Endothelial cell of umbilical vein (primary cell): ENCODE data around the gene GMPPA. TPM values are rescaled to one million over a fixed set of nuclear protein-coding genes. Genes with fewer than 3 reads are reported as not detected.

Experiments used
- BruUV-seq: library from RNA; stranded (reverse); fragments of 400-500 nt; replicated peaks from 2 replicates; lab custom pipeline; 2021; lab: Mats Ljungman, UMichigan
- CTCF ChIA-PET: fragments of 300-600, 350-600 bp; sonication (Branson Sonifier 250); formaldehyde crosslinking; loops from one replicate; lab custom pipeline; 2021; ENCODE audit warnings: antibody characterized with exemption, inconsistent platforms; lab: Charles Lee
- POLR2A ChIA-PET: fragments of 300-600, 350-600 bp; sonication (Branson Sonifier 250); formaldehyde crosslinking; loops from one replicate; lab custom pipeline; 2021; ENCODE audit warnings: antibody characterized with exemption, inconsistent platforms; lab: Charles Lee
- DNase-seq: peaks from one replicate; pipeline ENCODE4 v3.0.0-alpha.2; 2011; ENCODE audit warnings: low read depth, low spot score
- FAIRE-seq: peaks from 2 replicates; lab custom pipeline; 2011; peaks lifted over from hg19 to GRCh38; lab: Jason Lieb, UNC
- H2AFZ ChIP-seq: 2 replicates; pipeline ENCODE4 v1.6.0; 2012; ENCODE audit warnings: low read depth, low read length, control low read depth, inconsistent platforms
- H3K27ac ChIP-seq: 2 replicates; pipeline ENCODE4 v1.5.1; 2011; ENCODE audit warnings: low read depth, mild to moderate bottlenecking, control low read depth, low read length, moderate library complexity; ENCODE audit not compliant: insufficient read depth
- H3K27me3 ChIP-seq, 2 experiments: 2 replicates each; pipeline versions ENCODE4 v1.6.0 to v1.6.1; 2011; ENCODE audit warnings: low read length in 2 of 2, mixed read lengths in 1 of 2; ENCODE audit not compliant: control insufficient read depth in 2 of 2, insufficient read depth in 2 of 2
- H3K36me3 ChIP-seq, 2 experiments: 2 replicates in 1 of 2; 3 replicates in 1 of 2; pipeline ENCODE4 v1.5.1; 2011; ENCODE audit warnings: low read length in 2 of 2, mild to moderate bottlenecking in 1 of 2, moderate library complexity in 1 of 2; ENCODE audit not compliant: control insufficient read depth in 2 of 2, insufficient read depth in 2 of 2; ENCODE audit errors: extremely low read depth in 1 of 2
- H3K4me1 ChIP-seq: 3 replicates; pipeline ENCODE4 v1.5.1; 2011; ENCODE audit warnings: mild to moderate bottlenecking, low read length; ENCODE audit not compliant: control insufficient read depth, insufficient read depth; ENCODE audit errors: extremely low read depth
- H3K4me2 ChIP-seq: 2 replicates; pipeline ENCODE4 v1.6.1; 2011; ENCODE audit warnings: low read length, control low read depth, mixed read lengths; ENCODE audit not compliant: insufficient read depth
- H3K4me3 ChIP-seq, 3 experiments: fragments of 200-600 bp in 1 of 3; sonication (generic), shearing (Covaris generic) in 1 of 3; replicated peaks in 1 of 3; 2 replicates each; pipeline ENCODE4 v1.5.1; 2011 to 2016; ENCODE audit warnings: control low read depth in 3 of 3, low read length in 3 of 3, mild to moderate bottlenecking in 2 of 3, inconsistent platforms in 1 of 3, low read depth in 1 of 3, moderate library complexity in 1 of 3; ENCODE audit not compliant: insufficient read depth in 1 of 3
- H3K79me2 ChIP-seq: 2 replicates; pipeline ENCODE4 v1.6.0; 2012; ENCODE audit warnings: low read length, inconsistent platforms; ENCODE audit not compliant: control insufficient read depth, insufficient read depth
- H3K9ac ChIP-seq: replicated peaks from 2 replicates; pipeline ENCODE3; 2011; ENCODE audit warnings: low read length, control low read depth; ENCODE audit not compliant: insufficient read depth; ENCODE audit errors: extremely low read depth
- H3K9me1 ChIP-seq: replicated peaks from 3 replicates; pipeline ENCODE4 v1.6.0; 2011; ENCODE audit warnings: mild to moderate bottlenecking, low read length; ENCODE audit not compliant: control insufficient read depth, insufficient read depth; ENCODE audit errors: extremely low read depth
- H3K9me3 ChIP-seq: replicated peaks from 2 replicates; pipeline ENCODE4 v1.5.1; 2012; ENCODE audit warnings: low read length, inconsistent platforms; ENCODE audit not compliant: control insufficient read depth, insufficient read depth
- H4K20me1 ChIP-seq: replicated peaks from 2 replicates; pipeline ENCODE3; 2011; ENCODE audit warnings: mild to moderate bottlenecking, low read length; ENCODE audit not compliant: control insufficient read depth, insufficient read depth; ENCODE audit errors: extremely low read depth
- EZH2 ChIP-seq: IDR thresholded peaks from 2 replicates; pipeline ENCODE4 v1.6.1; 2012; ENCODE audit warnings: borderline replicate concordance, low read depth, mild to moderate bottlenecking, moderate library complexity, low read length, inconsistent platforms; ENCODE audit not compliant: severe bottlenecking
- FOS ChIP-seq: IDR thresholded peaks from 2 replicates; pipeline ENCODE4 v1.6.1; 2011; ENCODE audit warnings: mild to moderate bottlenecking, low read length, moderate library complexity, borderline replicate concordance; ENCODE audit not compliant: insufficient read depth
- GATA2 ChIP-seq: IDR thresholded peaks from 2 replicates; pipeline ENCODE4 v1.7.0; 2011; ENCODE audit warnings: low read depth, mild to moderate bottlenecking, moderate library complexity, mixed read lengths, low read length; ENCODE audit not compliant: insufficient read length, insufficient read depth
- JUN ChIP-seq: IDR thresholded peaks from 2 replicates; pipeline ENCODE4 v1.6.1; 2011; ENCODE audit warnings: borderline replicate concordance, low read depth; ENCODE audit not compliant: insufficient read length, insufficient read depth
- MAX ChIP-seq: IDR thresholded peaks from 2 replicates; pipeline ENCODE4 v1.6.1; 2011; ENCODE audit not compliant: insufficient read depth, insufficient read length
- MYC ChIP-seq: IDR thresholded peaks from one replicate; pipeline ENCODE4 v1.6.1; 2011; ENCODE audit warnings: mild to moderate bottlenecking, low read depth, low read length
- POLR2A ChIP-seq: IDR thresholded peaks from 2 replicates; pipeline ENCODE4 v1.6.1; 2012; ENCODE audit warnings: low read depth, mild to moderate bottlenecking, control low read depth, low read length
- POLR2AphosphoS5 ChIP-seq: IDR thresholded peaks from 2 replicates; pipeline ENCODE4 v1.6.1; 2012; ENCODE audit warnings: low read depth, mild to moderate bottlenecking, control low read depth, low read length, moderate library complexity; ENCODE audit not compliant: insufficient read depth
- dilution Hi-C: fragments of 300-500 bp; cut with MboI; formaldehyde crosslinking; loops from one replicate; pipeline ENCODE4 v1.15.0; 2019; ENCODE audit warnings: low sequenced_read_pairs; ENCODE audit not compliant: extremely low pct_ligation_motif_present
- intact Hi-C: fragments of 100-400 bp; cut with micrococcal nuclease; formaldehyde crosslinking; loops from one replicate; pipeline ENCODE4 v1.10.0; 2022
- polyA plus RNA-seq, 4 experiments: library from polyadenylated mRNA; depleted of rRNA in 3 of 4; stranded (reverse) in 3 of 4; unstranded in 1 of 4; fragments of >200 nt; gene quantifications; 2 replicates each; pipeline versions ENCODE4 v1.2.1 to v1.2.3, GENCODE V29; 2011 to 2012; ENCODE audit warnings: missing spikeins in 1 of 4
- total RNA-seq: library from RNA; stranded (reverse); gene quantifications from 2 replicates; pipeline ENCODE4 v1.2.3, GENCODE V29; 2021
- TF ChIP-seq, protein P1 (sequence below), 2 donors: IDR thresholded peaks; 1 replicate in 1 of 2; 2 replicates in 1 of 2; pipeline ENCODE4 v1.5.1; 2011; ENCODE audit warnings: low read length in 2 of 2, mild to moderate bottlenecking in 2 of 2, moderate library complexity in 2 of 2, control low read depth in 1 of 2, inconsistent platforms in 1 of 2, low read depth in 1 of 2; ENCODE audit not compliant: insufficient read depth in 1 of 2; ENCODE audit errors: extremely low read depth in 1 of 2

GMPPA gene
- total and polyA plus RNA-seq, 2 donors (not counting 3 experiments of a cell fraction or from before 2014, with no cell fraction given), result 39.1 to 104 TPM

DNA sequence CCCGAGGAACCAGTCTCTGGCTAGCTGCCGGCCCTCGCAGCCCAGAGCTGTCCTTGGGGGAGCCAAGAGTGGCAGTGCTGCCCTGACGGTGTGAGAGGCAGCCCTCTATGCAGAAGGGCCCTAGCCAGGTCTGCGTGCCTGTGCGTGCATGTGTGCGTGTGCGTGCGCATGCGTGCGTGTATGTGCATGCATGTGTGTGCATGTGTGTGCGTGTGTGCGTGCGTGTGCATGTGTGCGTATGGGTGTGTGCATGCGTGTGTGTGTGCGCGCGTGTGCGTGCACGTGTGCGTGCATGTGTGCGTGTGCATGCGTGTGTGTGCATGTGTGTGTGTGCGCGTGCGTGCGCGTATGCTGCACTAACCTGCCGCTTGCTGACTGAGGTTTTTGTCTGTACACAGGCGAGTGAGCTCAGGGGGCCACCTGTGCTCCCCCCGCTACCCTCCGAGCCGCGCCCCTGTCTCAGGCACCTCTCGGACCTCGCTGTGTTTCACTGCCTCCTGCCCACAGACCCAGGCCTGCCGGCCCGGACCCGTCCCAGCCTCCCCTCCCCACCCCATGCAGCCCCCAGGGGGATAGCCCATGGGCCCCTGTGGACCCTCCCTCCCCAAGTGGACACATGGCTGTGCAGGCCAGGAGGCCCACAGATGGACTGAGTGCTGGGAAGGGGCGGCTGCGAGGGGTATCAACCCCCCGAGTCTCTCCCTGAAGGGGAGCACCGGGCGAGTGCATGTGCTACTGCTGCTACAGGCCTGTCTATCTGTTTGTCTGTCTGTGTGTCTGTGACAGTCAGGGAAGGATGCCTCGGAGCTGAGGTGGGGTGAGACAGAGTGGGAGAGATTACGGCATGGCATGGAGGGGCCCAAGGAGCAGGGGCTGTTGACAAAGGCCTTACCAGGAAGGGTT lies 32.8 kb upstream of the GMPPA start:
- ChIA-PET POLR2A (no interaction called here), CTCF (interaction anchor here (0.5 to 3.1 kb wide), 3 partner anchors 44 to 63 kb away, joined by 4 to 52 read pairs (median 7); no protein-coding TSS in a partner anchor)
- Histone ChIP-seq H3K27me3 (no peaks in the 10 kb centered on the region), H3K4me1 (no peaks in the 10 kb centered on the region), H3K36me3 (no peaks in the 10 kb centered on the region), H2AFZ (no peak overlapping the region), H3K79me2 (no peaks in the 10 kb centered on the region), H3K27ac (no peak overlapping the region), H4K20me1 (no peaks in the 10 kb centered on the region), H3K9ac (no peak overlapping the region), H3K9me3 (no peaks in the 10 kb centered on the region), H3K4me3 (no peak overlapping the region), H3K9me1 (no peaks in the 10 kb centered on the region), H3K4me2 (no peak overlapping the region)
- intact Hi-C loops (no loop called here), dilution Hi-C loops (no loop called here)
- FAIRE-seq (no peak), DNase-seq (no peak)
- no peak for TF ChIP-seq POLR2AphosphoS5
- no peak for TF ChIP-seq MYC
- TF ChIP-seq, protein P1, sequence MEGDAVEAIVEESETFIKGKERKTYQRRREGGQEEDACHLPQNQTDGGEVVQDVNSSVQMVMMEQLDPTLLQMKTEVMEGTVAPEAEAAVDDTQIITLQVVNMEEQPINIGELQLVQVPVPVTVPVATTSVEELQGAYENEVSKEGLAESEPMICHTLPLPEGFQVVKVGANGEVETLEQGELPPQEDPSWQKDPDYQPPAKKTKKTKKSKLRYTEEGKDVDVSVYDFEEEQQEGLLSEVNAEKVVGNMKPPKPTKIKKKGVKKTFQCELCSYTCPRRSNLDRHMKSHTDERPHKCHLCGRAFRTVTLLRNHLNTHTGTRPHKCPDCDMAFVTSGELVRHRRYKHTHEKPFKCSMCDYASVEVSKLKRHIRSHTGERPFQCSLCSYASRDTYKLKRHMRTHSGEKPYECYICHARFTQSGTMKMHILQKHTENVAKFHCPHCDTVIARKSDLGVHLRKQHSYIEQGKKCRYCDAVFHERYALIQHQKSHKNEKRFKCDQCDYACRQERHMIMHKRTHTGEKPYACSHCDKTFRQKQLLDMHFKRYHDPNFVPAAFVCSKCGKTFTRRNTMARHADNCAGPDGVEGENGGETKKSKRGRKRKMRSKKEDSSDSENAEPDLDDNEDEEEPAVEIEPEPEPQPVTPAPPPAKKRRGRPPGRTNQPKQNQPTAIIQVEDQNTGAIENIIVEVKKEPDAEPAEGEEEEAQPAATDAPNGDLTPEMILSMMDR (IDR thresholded peaks at IDR 0.05; ENCODE audit: extremely low read depth in 1 of 2, insufficient read depth in 1 of 2, low read depth in 1 of 2, low read length in 2 of 2), result no peak
- TF ChIP-seq POLR2A, result no peak
- TF ChIP-seq FOS, result no peak
- TF ChIP-seq GATA2, result no peak
- no peak for TF ChIP-seq EZH2
- TF ChIP-seq MAX, result no peak
- no peak for TF ChIP-seq JUN
- BruUV-seq, result no TSS peak
